ENCODE measurements around the gene TRAF3IP3. TPM values are rescaled to one million over a fixed set of nuclear protein-coding genes. Genes with fewer than 3 reads are reported as not detected.

TRAF3IP3 gene
- total RNA-seq, 1 donor from 2014 or later, result not detected

GRCh38 chr1:209825591-209826434 is 70.0 kb downstream of the TRAF3IP3 start:
- Mint-ChIP-seq H3K27ac (ENCODE audit: unreplicated experiment) (no peak overlapping the region), H3K4me3 (ENCODE audit: unreplicated experiment) (no peak overlapping the region), H3K36me3 (ENCODE audit: unreplicated experiment) (peaks cover 2% of the 10 kb centered on the region), H3K27me3 (ENCODE audit: unreplicated experiment) (peaks cover 14% of the 10 kb centered on the region), H3K9me3 (ENCODE audit: unreplicated experiment) (no peaks in the 10 kb centered on the region), H3K4me1 (ENCODE audit: unreplicated experiment) (peaks cover 34% of the 10 kb centered on the region)
- DNase-seq (ENCODE audit: extremely low spot score, unreplicated experiment), result no peak
- no peak for TF ChIP-seq CTCF (IDR thresholded peaks at IDR 0.05)

GRCh38 chr1:209827384-209828262 is 71.8 kb downstream of the TRAF3IP3 start, which contains the start of gene UTP25:
Gene UTP25, plus strand, starts transcription at chr1:209827972. Its CDS starts 92 bp downstream, at chr1:209828064.
- peak; percentile 76 for TF ChIP-seq CTCF (IDR thresholded peaks at IDR 0.05)
- no peaks in the 10 kb centered on the region for H3K9me3 Mint-ChIP-seq (ENCODE audit: unreplicated experiment)
- H3K4me1 Mint-ChIP-seq (ENCODE audit: unreplicated experiment), result peaks cover 36% of the 10 kb centered on the region
- peak within 1 kb of the TSS; percentile 98 for H3K4me3 Mint-ChIP-seq (ENCODE audit: unreplicated experiment)
- peak; percentile 96 for DNase-seq (ENCODE audit: extremely low spot score, unreplicated experiment)
- peaks cover 8% of the 10 kb centered on the region for H3K36me3 Mint-ChIP-seq (ENCODE audit: unreplicated experiment)
- H3K27ac Mint-ChIP-seq (ENCODE audit: unreplicated experiment), result peak within 1 kb of the TSS; percentile 85
- peaks cover 6% of the 10 kb centered on the region for H3K27me3 Mint-ChIP-seq (ENCODE audit: unreplicated experiment)

GRCh38 chr1:209829716-209830115 is 73.9 kb downstream of the TRAF3IP3 start:
- DNase-seq (ENCODE audit: extremely low spot score, unreplicated experiment), result no peak
- no peak overlapping the region for H3K27ac Mint-ChIP-seq (ENCODE audit: unreplicated experiment)
- H3K27me3 Mint-ChIP-seq (ENCODE audit: unreplicated experiment), result peaks cover 2% of the 10 kb centered on the region
- H3K4me3 Mint-ChIP-seq (ENCODE audit: unreplicated experiment), result peak overlapping the region; percentile 67
- peaks cover 28% of the 10 kb centered on the region for H3K36me3 Mint-ChIP-seq (ENCODE audit: unreplicated experiment)
- H3K4me1 Mint-ChIP-seq (ENCODE audit: unreplicated experiment), result peaks cover 26% of the 10 kb centered on the region
- H3K9me3 Mint-ChIP-seq (ENCODE audit: unreplicated experiment), result no peaks in the 10 kb centered on the region
- TF ChIP-seq CTCF (IDR thresholded peaks at IDR 0.05), result no peak

- Mint-ChIP-seq H3K9me3 (ENCODE audit: unreplicated experiment) (no peaks in the 10 kb centered on the region), H3K36me3 (ENCODE audit: unreplicated experiment) (peaks cover 36% of the 10 kb centered on the region), H3K4me3 (ENCODE audit: unreplicated experiment) (no peak overlapping the region), H3K4me1 (ENCODE audit: unreplicated experiment) (peaks cover 32% of the 10 kb centered on the region), H3K27ac (ENCODE audit: unreplicated experiment) (no peak overlapping the region), H3K27me3 (ENCODE audit: unreplicated experiment) (no peaks in the 10 kb centered on the region)
- no peak for DNase-seq (ENCODE audit: extremely low spot score, unreplicated experiment)
- no peak for TF ChIP-seq CTCF (IDR thresholded peaks at IDR 0.05)
Observed at GRCh38 chr1:209830722-209831121, 74.9 kb downstream of the TRAF3IP3 start.

- H3K27ac Mint-ChIP-seq (ENCODE audit: unreplicated experiment), result no peak overlapping the region
- H3K4me3 Mint-ChIP-seq (ENCODE audit: unreplicated experiment), result no peak overlapping the region
- no peak for TF ChIP-seq CTCF (IDR thresholded peaks at IDR 0.05)
- H3K4me1 Mint-ChIP-seq (ENCODE audit: unreplicated experiment), result peaks cover 39% of the 10 kb centered on the region
- H3K36me3 Mint-ChIP-seq (ENCODE audit: unreplicated experiment), result peaks cover 45% of the 10 kb centered on the region
- no peaks in the 10 kb centered on the region for H3K9me3 Mint-ChIP-seq (ENCODE audit: unreplicated experiment)
- H3K27me3 Mint-ChIP-seq (ENCODE audit: unreplicated experiment), result no peaks in the 10 kb centered on the region
- DNase-seq (ENCODE audit: extremely low spot score, unreplicated experiment), result no peak
Observed at GRCh38 chr1:209831615-209832014, 75.8 kb downstream of the TRAF3IP3 start.
